SK-N-SH treated with all-trans-retinoic acid at 6 μM for 48 hours (cell line): ENCODE measurements around the gene USP12.

Source experiments
- ATAC-seq: fragments of 200-7000 bp; cut with Tn5 transposase; 3 replicates; pipeline ENCODE4 v1.9.1; 2020; ENCODE audit warnings: mild to moderate bottlenecking, moderate library complexity
- ARNTL ChIP-seq: fragments of 450-650 bp; formaldehyde crosslinking; IDR thresholded peaks from 2 replicates; pipeline ENCODE4 v1.5.0; 2020; ENCODE audit warnings: low read depth, mild to moderate bottlenecking, moderate library complexity, borderline replicate concordance
- BACH2 ChIP-seq: fragments of 250-450 bp; sonication (Bioruptor Pico); IDR thresholded peaks from 2 replicates; pipeline ENCODE4 v1.9.0; 2021; ENCODE audit warnings: mild to moderate bottlenecking, borderline replicate concordance
- CSDC2 ChIP-seq: fragments of 250-450 bp; sonication (Bioruptor Pico); IDR thresholded peaks from 2 replicates; pipeline ENCODE4 v1.5.0; 2020; ENCODE audit warnings: mild to moderate bottlenecking, moderate library complexity
- OSR1 ChIP-seq: fragments of 250-450 bp; sonication (Bioruptor Pico); IDR thresholded peaks from 2 replicates; pipeline ENCODE4 v1.8.0; 2022; ENCODE audit warnings: moderate library complexity, mild to moderate bottlenecking, inconsistent platforms
- RARB ChIP-seq: fragments of 250-450 bp; sonication (Bioruptor Pico); IDR thresholded peaks from 2 replicates; pipeline ENCODE4 v1.8.0; 2021; ENCODE audit warnings: mild to moderate bottlenecking, moderate library complexity
- SNAI2 ChIP-seq: fragments of 250-450 bp; sonication (Bioruptor Pico); IDR thresholded peaks from 2 replicates; pipeline ENCODE4 v1.5.0; 2020; ENCODE audit warnings: mild to moderate bottlenecking, moderate library complexity
- TCF4 ChIP-seq: fragments of 250-450 bp; sonication (Bioruptor Pico); IDR thresholded peaks from 2 replicates; pipeline ENCODE4 v1.8.0; 2021; ENCODE audit warnings: mild to moderate bottlenecking, moderate library complexity, borderline replicate concordance
- TOX ChIP-seq: fragments of 250-450 bp; sonication (Bioruptor Pico); IDR thresholded peaks from 2 replicates; pipeline ENCODE4 v1.8.0; 2021; ENCODE audit warnings: mild to moderate bottlenecking, moderate library complexity, borderline replicate concordance
- ZC3H10 ChIP-seq: fragments of 250-450 bp; sonication (Bioruptor Pico); IDR thresholded peaks from 2 replicates; pipeline ENCODE4 v1.5.1; 2021; ENCODE audit warnings: mild to moderate bottlenecking, moderate library complexity
- ZFP3 ChIP-seq: fragments of 250-450 bp; sonication (Bioruptor Pico); IDR thresholded peaks from 2 replicates; pipeline ENCODE4 v1.5.0; 2020; ENCODE audit warnings: mild to moderate bottlenecking, moderate library complexity
- ZFP30 ChIP-seq: fragments of 450-650 bp; formaldehyde crosslinking; IDR thresholded peaks from 2 replicates; pipeline ENCODE4 v1.5.0; 2022; ENCODE audit warnings: mild to moderate bottlenecking, moderate library complexity
- ZNF565 ChIP-seq: fragments of 450-650 bp; formaldehyde crosslinking; conservative IDR thresholded peaks from 2 replicates; pipeline ENCODE4 v1.5.0; 2020; ENCODE audit warnings: low read depth, mild to moderate bottlenecking, moderate library complexity
- ZNF70 ChIP-seq: fragments of 450-650 bp; formaldehyde crosslinking; IDR thresholded peaks from 2 replicates; pipeline ENCODE4 v1.5.0; 2020; ENCODE audit warnings: mild to moderate bottlenecking, moderate library complexity
- TF ChIP-seq, protein P1 (sequence below): fragments of 250-450 bp; sonication (Bioruptor Pico); IDR thresholded peaks from 2 replicates; pipeline ENCODE4 v1.5.1; 2020; ENCODE audit warnings: low read depth, mild to moderate bottlenecking, moderate library complexity
- TF ChIP-seq, protein P2 (sequence below): fragments of 250-450 bp; sonication (Bioruptor Pico); IDR thresholded peaks from 2 replicates; pipeline ENCODE4 v1.5.1; 2021; ENCODE audit warnings: mild to moderate bottlenecking, moderate library complexity
- TF ChIP-seq, protein P3 (sequence below): fragments of 250-450 bp; sonication (Bioruptor Pico); IDR thresholded peaks from 2 replicates; pipeline ENCODE4 v1.8.0; 2021; ENCODE audit warnings: low read depth, mild to moderate bottlenecking, moderate library complexity, borderline replicate concordance
- TF ChIP-seq, protein P4 (sequence below): fragments of 250-450 bp; sonication (Bioruptor Pico); IDR thresholded peaks from 2 replicates; pipeline ENCODE4 v1.5.0; 2020; ENCODE audit warnings: mild to moderate bottlenecking, moderate library complexity
- TF ChIP-seq, protein P5 (sequence below): fragments of 250-450 bp; sonication (Bioruptor Pico); IDR thresholded peaks from 2 replicates; pipeline ENCODE4 v1.8.0; 2020; ENCODE audit warnings: mild to moderate bottlenecking, moderate library complexity, borderline replicate concordance

Gene USP12

DNA sequence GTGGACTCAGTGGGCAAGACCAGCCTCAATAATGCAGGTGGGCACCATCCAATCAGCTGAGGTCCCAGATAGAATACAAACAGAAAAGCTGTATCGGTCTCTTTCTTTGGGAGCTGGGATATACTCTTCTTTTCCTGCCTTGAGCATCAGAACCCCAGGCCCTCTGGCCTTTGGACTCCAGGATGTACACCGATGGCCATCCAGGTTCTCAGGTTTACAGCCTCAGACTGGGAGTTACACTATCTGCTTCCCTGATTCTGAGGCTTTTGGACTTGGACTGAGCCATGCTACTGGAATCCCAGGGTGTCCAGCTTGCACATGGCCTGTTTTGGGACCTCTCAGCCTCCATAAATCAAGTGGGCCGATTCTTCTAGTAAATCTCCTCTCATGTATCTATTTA lies 27.6 kb upstream of the USP12 start:
- ATAC-seq, result no peak
- TF ChIP-seq, protein P1, sequence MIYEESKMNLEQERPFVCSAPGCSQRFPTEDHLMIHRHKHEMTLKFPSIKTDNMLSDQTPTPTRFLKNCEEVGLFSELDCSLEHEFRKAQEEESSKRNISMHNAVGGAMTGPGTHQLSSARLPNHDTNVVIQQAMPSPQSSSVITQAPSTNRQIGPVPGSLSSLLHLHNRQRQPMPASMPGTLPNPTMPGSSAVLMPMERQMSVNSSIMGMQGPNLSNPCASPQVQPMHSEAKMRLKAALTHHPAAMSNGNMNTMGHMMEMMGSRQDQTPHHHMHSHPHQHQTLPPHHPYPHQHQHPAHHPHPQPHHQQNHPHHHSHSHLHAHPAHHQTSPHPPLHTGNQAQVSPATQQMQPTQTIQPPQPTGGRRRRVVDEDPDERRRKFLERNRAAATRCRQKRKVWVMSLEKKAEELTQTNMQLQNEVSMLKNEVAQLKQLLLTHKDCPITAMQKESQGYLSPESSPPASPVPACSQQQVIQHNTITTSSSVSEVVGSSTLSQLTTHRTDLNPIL, result no peak
- TF ChIP-seq OSR1 (CRISPR knock-in tag) (no peak), ZNF565 (no peak), CSDC2 (CRISPR knock-in tag) (no peak), TCF4 (no peak), BACH2 (CRISPR knock-in tag) (no peak), TOX (CRISPR knock-in tag) (no peak), SNAI2 (CRISPR knock-in tag) (no peak)
- TF ChIP-seq, protein P2, sequence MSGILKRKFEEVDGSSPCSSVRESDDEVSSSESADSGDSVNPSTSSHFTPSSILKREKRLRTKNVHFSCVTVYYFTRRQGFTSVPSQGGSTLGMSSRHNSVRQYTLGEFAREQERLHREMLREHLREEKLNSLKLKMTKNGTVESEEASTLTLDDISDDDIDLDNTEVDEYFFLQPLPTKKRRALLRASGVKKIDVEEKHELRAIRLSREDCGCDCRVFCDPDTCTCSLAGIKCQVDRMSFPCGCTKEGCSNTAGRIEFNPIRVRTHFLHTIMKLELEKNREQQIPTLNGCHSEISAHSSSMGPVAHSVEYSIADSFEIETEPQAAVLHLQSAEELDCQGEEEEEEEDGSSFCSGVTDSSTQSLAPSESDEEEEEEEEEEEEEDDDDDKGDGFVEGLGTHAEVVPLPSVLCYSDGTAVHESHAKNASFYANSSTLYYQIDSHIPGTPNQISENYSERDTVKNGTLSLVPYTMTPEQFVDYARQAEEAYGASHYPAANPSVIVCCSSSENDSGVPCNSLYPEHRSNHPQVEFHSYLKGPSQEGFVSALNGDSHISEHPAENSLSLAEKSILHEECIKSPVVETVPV, result no peak
- TF ChIP-seq, protein P3, sequence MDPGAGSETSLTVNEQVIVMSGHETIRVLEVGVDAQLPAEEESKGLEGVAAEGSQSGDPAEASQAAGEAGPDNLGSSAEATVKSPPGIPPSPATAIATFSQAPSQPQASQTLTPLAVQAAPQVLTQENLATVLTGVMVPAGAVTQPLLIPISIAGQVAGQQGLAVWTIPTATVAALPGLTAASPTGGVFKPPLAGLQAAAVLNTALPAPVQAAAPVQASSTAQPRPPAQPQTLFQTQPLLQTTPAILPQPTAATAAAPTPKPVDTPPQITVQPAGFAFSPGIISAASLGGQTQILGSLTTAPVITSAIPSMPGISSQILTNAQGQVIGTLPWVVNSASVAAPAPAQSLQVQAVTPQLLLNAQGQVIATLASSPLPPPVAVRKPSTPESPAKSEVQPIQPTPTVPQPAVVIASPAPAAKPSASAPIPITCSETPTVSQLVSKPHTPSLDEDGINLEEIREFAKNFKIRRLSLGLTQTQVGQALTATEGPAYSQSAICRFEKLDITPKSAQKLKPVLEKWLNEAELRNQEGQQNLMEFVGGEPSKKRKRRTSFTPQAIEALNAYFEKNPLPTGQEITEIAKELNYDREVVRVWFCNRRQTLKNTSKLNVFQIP (CRISPR knock-in tag), result no peak
- TF ChIP-seq, protein P4, sequence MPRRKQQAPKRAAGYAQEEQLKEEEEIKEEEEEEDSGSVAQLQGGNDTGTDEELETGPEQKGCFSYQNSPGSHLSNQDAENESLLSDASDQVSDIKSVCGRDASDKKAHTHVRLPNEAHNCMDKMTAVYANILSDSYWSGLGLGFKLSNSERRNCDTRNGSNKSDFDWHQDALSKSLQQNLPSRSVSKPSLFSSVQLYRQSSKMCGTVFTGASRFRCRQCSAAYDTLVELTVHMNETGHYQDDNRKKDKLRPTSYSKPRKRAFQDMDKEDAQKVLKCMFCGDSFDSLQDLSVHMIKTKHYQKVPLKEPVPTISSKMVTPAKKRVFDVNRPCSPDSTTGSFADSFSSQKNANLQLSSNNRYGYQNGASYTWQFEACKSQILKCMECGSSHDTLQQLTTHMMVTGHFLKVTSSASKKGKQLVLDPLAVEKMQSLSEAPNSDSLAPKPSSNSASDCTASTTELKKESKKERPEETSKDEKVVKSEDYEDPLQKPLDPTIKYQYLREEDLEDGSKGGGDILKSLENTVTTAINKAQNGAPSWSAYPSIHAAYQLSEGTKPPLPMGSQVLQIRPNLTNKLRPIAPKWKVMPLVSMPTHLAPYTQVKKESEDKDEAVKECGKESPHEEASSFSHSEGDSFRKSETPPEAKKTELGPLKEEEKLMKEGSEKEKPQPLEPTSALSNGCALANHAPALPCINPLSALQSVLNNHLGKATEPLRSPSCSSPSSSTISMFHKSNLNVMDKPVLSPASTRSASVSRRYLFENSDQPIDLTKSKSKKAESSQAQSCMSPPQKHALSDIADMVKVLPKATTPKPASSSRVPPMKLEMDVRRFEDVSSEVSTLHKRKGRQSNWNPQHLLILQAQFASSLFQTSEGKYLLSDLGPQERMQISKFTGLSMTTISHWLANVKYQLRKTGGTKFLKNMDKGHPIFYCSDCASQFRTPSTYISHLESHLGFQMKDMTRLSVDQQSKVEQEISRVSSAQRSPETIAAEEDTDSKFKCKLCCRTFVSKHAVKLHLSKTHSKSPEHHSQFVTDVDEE, result no peak

DNA sequence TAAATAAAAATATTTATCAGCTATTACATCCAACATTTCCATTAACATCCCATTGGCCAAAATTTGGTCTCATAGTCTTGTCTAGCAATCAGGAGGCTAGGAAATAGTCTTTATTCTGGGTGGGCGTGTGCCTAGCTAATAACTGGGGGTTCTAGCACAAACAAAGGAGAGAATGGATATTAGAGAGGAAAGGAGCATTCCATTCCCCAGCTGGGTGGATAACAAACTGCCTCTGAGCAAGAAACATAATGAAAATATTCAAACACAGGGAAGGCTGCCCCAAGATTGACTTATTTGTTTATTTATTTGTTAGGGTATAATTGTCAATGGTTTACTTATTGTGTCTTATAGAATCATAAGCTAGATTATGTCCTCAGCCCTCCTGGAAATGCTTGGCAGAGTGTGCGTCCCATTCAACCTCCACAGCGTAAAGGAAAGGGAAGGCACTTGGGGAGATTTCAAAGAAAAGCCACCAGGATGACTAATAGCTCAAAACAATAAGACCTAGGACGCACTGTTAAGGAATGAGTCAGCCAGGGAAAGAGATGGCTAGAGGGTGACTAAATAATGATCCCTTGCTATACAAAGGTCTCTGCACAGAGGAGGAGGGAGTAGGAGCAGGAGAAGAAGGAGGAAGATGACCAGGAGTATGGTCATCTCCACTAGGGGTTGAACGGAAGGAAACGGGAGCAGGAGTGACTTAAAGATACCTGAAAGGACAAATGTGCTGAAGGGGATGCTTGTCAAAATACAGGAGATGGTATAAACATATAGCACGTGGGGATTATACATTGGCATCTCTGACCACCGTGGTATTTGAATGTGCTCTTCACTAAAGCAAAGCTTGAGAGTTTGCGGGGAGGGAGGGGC lies 23.5 kb upstream of the USP12 start:
- ATAC-seq, result peak; percentile 97
- TF ChIP-seq, protein P5, sequence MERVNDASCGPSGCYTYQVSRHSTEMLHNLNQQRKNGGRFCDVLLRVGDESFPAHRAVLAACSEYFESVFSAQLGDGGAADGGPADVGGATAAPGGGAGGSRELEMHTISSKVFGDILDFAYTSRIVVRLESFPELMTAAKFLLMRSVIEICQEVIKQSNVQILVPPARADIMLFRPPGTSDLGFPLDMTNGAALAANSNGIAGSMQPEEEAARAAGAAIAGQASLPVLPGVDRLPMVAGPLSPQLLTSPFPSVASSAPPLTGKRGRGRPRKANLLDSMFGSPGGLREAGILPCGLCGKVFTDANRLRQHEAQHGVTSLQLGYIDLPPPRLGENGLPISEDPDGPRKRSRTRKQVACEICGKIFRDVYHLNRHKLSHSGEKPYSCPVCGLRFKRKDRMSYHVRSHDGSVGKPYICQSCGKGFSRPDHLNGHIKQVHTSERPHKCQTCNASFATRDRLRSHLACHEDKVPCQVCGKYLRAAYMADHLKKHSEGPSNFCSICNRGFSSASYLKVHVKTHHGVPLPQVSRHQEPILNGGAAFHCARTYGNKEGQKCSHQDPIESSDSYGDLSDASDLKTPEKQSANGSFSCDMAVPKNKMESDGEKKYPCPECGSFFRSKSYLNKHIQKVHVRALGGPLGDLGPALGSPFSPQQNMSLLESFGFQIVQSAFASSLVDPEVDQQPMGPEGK (CRISPR knock-in tag), result no peak
- no peak for TF ChIP-seq TCF4
- TF ChIP-seq CSDC2 (CRISPR knock-in tag), result no peak
- TF ChIP-seq RARB (CRISPR knock-in tag), result no peak
- no peak for TF ChIP-seq ZC3H10 (CRISPR knock-in tag)
- TF ChIP-seq ZFP30 (CRISPR knock-in tag), result no peak
- no peak for TF ChIP-seq BACH2 (CRISPR knock-in tag)
- TF ChIP-seq ZNF70 (CRISPR knock-in tag), result no peak
- no peak for TF ChIP-seq ZFP3 (CRISPR knock-in tag)
- TF ChIP-seq, protein P3 (CRISPR knock-in tag), result no peak
- TF ChIP-seq ARNTL (CRISPR knock-in tag), result no peak
- TF ChIP-seq ZNF565, result no peak
- TF ChIP-seq TOX (CRISPR knock-in tag), result no peak
- TF ChIP-seq, all 23 proteins: peak for 0
